ENCODE measurements around the gene NEBL.

GRCh38 chr10:20846263-20846662 lies 50.8 kb downstream of the NEBL start:
- TF ChIP-seq ZNF274 (IDR thresholded peaks at IDR 0.05; ENCODE audit: low read depth, low read length), result no peak
- TF ChIP-seq YY1 (IDR thresholded peaks at IDR 0.05; ENCODE audit: insufficient read depth, insufficient read length), result no peak
- TF ChIP-seq SUZ12 (IDR thresholded peaks at IDR 0.05; ENCODE audit: extremely low read depth, insufficient read depth, insufficient read length), result no peak

All from NT2/D1 (cell line).